ENCODE results near the gene TTC16.

GRCh38 chr9:127703289-127703946, 12.5 kb upstream of the TTC16 start:
- TF ChIP-seq POLR2A (IDR thresholded peaks at IDR 0.05; ENCODE audit: low read depth, low read length) (no peak), POLR2AphosphoS5 (IDR thresholded peaks at IDR 0.05; ENCODE audit: low read depth, low read length) (no peak)

Data from GM12892 (cell line).